Osteocyte (in vitro differentiated cells): Measurements from ENCODE around the gene MAST1. TPM values are rescaled to one million over a fixed set of nuclear protein-coding genes. Genes with fewer than 3 reads are reported as not detected.
"Not testable (repeated sequence)": the region's sequence is repeated elsewhere in the genome, so short reads cannot be mapped to it uniquely, and the experiment has no call there.

Source experiments
- DNase-seq: peaks from one replicate; pipeline ENCODE4 v3.0.0; 2021; ENCODE audit warnings: mixed read lengths; ENCODE audit not compliant: unreplicated experiment; ENCODE audit errors: extremely low spot score
- H3K27ac Mint-ChIP-seq: one replicate; pipeline ENCODE4 v1.8.0; 2021; ENCODE audit warnings: mild to moderate bottlenecking, mixed read lengths; ENCODE audit not compliant: unreplicated experiment
- H3K27me3 Mint-ChIP-seq: one replicate; pipeline ENCODE4 v1.8.0; 2021; ENCODE audit warnings: mixed read lengths; ENCODE audit not compliant: unreplicated experiment
- H3K36me3 Mint-ChIP-seq: one replicate; pipeline ENCODE4 v1.8.0; 2021; ENCODE audit warnings: mixed read lengths; ENCODE audit not compliant: unreplicated experiment
- H3K4me1 Mint-ChIP-seq: one replicate; pipeline ENCODE4 v1.8.0; 2021; ENCODE audit warnings: mixed read lengths; ENCODE audit not compliant: unreplicated experiment
- H3K4me3 Mint-ChIP-seq: one replicate; pipeline ENCODE4 v1.8.0; 2021; ENCODE audit warnings: mild to moderate bottlenecking, moderate library complexity, mixed read lengths; ENCODE audit not compliant: unreplicated experiment
- H3K9me3 Mint-ChIP-seq: one replicate; pipeline ENCODE4 v1.8.0; 2021; ENCODE audit warnings: mixed read lengths; ENCODE audit not compliant: unreplicated experiment
- total RNA-seq: library from RNA; stranded (reverse); gene quantifications from 2 replicates; pipeline ENCODE4 v1.2.1, GENCODE V29; 2021
- TF ChIP-seq, protein P1 (sequence below): fragments of 200-600 bp; sonication (generic); IDR thresholded peaks from 2 replicates; pipeline ENCODE4 v1.5.0; 2021; ENCODE audit warnings: antibody characterized with exemption, mild to moderate bottlenecking, moderate library complexity

MAST1 gene
- total RNA-seq, 1 donor from 2014 or later, result 0.32 TPM

DNA sequence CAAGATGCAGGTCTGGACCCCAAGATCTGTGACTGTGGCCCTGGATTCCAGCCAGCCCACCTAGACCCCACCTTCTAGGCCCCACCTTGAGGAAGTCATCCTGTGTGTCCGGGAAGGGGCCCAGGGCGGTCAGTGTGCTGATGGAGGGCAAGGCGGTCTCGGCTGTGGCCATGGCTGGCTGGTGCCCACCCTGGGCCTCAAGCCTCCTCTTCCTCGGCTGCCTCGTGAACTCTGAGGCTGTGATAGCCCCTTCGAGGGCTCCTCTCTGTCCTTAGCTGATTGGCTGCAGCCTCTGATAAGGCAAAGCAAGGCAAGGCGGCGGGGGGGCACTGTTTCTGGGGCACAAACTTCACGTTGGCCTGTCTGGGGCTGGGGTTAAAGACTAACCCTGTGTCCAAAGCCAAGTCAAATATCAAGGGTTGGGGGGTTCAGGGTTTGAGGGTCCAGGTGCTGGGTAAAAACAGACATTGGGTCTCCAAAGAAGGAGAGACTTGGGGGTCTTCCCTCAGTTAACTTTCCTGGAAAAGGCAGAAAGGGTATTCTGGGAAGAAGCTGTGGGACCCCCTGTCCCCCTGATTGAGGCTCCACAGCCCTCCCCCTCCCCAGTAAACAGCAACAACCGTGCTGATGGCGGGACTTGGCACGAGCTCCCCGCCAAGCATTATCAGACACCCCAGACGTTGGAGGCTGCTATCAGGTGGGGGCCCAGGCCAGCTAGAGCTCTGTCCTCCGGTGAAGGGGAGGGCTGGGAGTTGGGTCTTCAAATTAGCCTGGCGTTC is 48.8 kb downstream of the MAST1 start, which contains the start of gene KLF1:
TSS of gene KLF1 (minus strand) at position 233 of the 779 bp plus-strand sequence. CDS start at position 172, 61 bp downstream.
- Mint-ChIP-seq H3K27me3 (peaks cover 25% of the 10 kb centered on the region), H3K4me1 (peaks cover 21% of the 10 kb centered on the region), H3K4me3 (no peak within 1 kb of the TSS), H3K36me3 (no peaks in the 10 kb centered on the region), H3K27ac (no peak within 1 kb of the TSS), H3K9me3 (no peaks in the 10 kb centered on the region)
- no peak for DNase-seq
- TF ChIP-seq, protein P1, sequence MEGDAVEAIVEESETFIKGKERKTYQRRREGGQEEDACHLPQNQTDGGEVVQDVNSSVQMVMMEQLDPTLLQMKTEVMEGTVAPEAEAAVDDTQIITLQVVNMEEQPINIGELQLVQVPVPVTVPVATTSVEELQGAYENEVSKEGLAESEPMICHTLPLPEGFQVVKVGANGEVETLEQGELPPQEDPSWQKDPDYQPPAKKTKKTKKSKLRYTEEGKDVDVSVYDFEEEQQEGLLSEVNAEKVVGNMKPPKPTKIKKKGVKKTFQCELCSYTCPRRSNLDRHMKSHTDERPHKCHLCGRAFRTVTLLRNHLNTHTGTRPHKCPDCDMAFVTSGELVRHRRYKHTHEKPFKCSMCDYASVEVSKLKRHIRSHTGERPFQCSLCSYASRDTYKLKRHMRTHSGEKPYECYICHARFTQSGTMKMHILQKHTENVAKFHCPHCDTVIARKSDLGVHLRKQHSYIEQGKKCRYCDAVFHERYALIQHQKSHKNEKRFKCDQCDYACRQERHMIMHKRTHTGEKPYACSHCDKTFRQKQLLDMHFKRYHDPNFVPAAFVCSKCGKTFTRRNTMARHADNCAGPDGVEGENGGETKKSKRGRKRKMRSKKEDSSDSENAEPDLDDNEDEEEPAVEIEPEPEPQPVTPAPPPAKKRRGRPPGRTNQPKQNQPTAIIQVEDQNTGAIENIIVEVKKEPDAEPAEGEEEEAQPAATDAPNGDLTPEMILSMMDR, result no peak

DNA sequence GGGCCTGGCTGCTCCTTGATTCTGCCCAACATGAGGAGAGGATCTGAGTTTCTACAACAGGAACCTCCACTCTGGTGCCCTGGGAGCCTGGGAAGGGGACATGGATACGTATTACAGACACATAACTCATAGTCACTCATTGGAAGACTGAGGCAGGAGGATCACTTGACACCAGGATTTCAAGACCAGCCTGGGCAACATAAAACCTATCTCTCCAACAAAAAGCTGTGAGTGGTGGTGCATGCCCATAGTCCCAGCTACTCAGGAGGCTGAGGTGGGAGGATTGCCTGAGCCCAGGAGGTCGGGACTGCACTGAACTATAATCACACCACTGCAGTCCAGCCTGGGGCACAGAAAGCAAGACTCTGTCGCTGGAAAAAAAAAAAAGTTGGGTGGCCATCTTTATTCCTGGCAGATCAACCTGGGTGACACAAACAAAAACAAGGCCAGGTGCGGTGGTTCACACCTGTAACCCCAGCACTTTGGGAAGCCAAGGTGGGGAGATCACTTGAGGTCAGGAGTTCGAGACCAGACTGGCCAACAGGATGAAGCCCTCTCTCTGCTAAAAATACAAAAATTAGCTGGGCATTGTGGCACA is 49.8 kb downstream of the MAST1 start:
- Mint-ChIP-seq H3K4me1 (peaks cover 23% of the 10 kb centered on the region), H3K36me3 (no peaks in the 10 kb centered on the region), H3K27me3 (peaks cover 25% of the 10 kb centered on the region), H3K9me3 (no peaks in the 10 kb centered on the region), H3K27ac (no peak overlapping the region), H3K4me3 (no peak overlapping the region)
- no peak for DNase-seq
- TF ChIP-seq, protein P1, result no peak

DNA sequence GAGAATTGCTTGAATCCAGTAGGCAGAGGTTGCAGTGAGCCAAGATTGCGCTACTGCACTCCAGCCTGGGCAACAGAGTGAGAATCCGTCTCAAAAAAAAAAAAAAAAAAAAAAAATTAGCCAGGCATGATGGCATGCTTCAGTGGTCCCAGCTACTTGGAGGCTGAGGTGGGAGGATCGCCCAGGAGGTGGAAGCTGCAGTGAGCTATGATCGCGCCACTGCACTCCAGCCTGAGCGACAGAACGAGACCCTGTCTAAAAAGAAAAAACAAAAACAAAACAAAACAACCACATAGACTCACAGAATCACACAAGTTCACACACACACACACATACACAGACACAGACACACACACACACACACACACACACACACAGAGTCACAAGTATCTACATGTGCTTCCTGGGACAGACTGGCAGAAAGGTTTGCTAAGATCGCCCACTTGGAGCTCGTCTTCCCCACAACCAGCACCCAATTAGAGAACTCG is 52.0 kb downstream of the MAST1 start:
- Mint-ChIP-seq H3K27ac (peak overlapping the region; percentile 87), H3K4me3 (peak overlapping the region; percentile 99), H3K27me3 (peaks cover 16% of the 10 kb centered on the region), H3K4me1 (peaks cover 18% of the 10 kb centered on the region)
- not testable (repeated sequence) for H3K36me3 Mint-ChIP-seq, H3K9me3 Mint-ChIP-seq, DNase-seq

DNA sequence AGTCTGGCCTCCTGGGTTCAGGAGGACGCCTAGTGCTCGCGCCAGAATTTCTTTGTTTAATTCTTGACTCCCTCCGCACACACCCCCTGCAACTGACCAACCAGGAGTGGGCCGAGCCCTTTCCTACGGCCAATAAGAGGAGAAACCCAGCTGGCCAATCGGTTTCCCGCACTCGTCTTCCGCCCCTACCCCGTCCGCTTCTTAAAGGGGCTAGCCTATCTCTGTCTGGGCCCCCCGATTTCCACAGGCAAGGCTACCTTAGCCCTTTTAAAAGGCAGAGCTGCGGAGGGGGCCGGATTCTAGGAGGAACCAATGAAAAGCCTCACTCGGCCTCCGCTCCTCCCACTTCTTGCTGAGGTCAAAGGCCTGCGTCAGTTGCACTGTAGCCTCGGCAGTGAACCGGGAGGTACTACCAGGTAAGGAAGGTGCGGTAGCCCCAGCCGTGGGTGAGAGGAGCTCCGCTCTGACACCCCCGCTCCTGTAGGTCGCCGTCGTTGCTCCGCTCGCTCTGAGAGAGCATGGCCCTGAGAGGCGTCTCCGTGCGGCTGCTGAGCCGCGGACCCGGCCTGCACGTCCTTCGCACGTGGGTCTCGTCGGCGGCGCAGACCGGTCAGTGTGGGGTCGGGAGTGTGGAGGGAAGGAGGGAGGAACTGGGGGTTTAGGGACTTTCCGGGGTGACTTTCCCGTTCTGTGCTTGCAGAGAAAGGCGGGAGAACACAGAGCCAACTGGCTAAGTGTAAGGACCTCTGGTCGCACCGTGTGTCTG is 52.7 kb downstream of the MAST1 start, which contains the start of gene GCDH:
TSS of gene GCDH (plus strand) at position 374 of the 766 bp plus-strand sequence. CDS start at position 519, 145 bp downstream.
- peak; percentile 97 for DNase-seq
- TF ChIP-seq, protein P1, result no peak
- Mint-ChIP-seq H3K4me3 (peak within 1 kb of the TSS; percentile 99), H3K36me3 (peaks cover 7% of the 10 kb centered on the region), H3K27ac (peak within 1 kb of the TSS; percentile 87), H3K9me3 (no peaks in the 10 kb centered on the region), H3K27me3 (peaks cover 15% of the 10 kb centered on the region), H3K4me1 (peaks cover 17% of the 10 kb centered on the region)

DNA sequence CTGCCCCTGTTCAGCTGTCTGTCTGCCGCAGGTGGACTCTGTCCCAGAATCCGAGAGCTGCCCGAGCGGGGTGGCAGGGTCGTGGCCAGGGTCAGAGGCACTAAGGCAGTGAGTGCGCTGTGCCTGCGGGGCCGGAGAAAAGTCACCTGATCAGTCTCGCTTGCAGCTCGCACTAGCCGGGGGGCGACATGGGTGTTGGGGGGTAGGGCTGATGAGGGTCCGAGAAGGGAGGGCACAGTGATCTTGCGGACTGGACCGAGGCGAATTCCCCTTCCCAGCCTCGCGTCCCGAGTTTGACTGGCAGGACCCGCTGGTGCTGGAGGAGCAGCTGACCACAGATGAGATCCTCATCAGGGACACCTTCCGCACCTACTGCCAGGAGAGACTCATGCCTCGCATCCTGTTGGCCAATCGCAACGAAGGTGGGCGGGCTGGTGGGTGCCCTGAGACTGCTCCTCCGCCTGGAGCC is 53.3 kb downstream of the MAST1 start:
- peak overlapping the region; percentile 79 for H3K27ac Mint-ChIP-seq
- peaks cover 17% of the 10 kb centered on the region for H3K4me1 Mint-ChIP-seq
- H3K27me3 Mint-ChIP-seq, result peaks cover 10% of the 10 kb centered on the region
- TF ChIP-seq, protein P1, result no peak
- H3K9me3 Mint-ChIP-seq, result no peaks in the 10 kb centered on the region
- peak overlapping the region; percentile 99 for H3K4me3 Mint-ChIP-seq
- peaks cover 7% of the 10 kb centered on the region for H3K36me3 Mint-ChIP-seq
- no peak for DNase-seq
